ENCODE measurements around the gene NRBP1. TPM values are rescaled to one million over a fixed set of nuclear protein-coding genes. Genes with fewer than 3 reads are reported as not detected.

NRBP1 gene
- total RNA-seq, 3 donors from 2014 or later, result 68.4 to 104 (median 87.6) TPM

- no peak for TF ChIP-seq CTCF (IDR thresholded peaks at IDR 0.05)
- peak; percentile 96 to 98 (median 97) for DNase-seq
- intact Hi-C loops (cut with DNase I, micrococcal nuclease), result no loop called here
- Histone ChIP-seq H3K36me3 (ENCODE audit: low read depth) (peaks cover 6% of the 10 kb centered on the region), H3K9me3 (no peaks in the 10 kb centered on the region), H3K4me3 (peak within 1 kb of the TSS; percentile 44), H3K4me1 (ENCODE audit: low read depth) (peaks cover 19% of the 10 kb centered on the region)
- ATAC-seq, result peak; percentile 92
Measured at GRCh38 chr2:27380626-27381545, 47.5 kb upstream of the NRBP1 start, which contains the start of gene ZNF513. Gene ZNF513 (minus strand): TSS chr2:27380734. CDS start chr2:27380526, 208 bp downstream.

DNA sequence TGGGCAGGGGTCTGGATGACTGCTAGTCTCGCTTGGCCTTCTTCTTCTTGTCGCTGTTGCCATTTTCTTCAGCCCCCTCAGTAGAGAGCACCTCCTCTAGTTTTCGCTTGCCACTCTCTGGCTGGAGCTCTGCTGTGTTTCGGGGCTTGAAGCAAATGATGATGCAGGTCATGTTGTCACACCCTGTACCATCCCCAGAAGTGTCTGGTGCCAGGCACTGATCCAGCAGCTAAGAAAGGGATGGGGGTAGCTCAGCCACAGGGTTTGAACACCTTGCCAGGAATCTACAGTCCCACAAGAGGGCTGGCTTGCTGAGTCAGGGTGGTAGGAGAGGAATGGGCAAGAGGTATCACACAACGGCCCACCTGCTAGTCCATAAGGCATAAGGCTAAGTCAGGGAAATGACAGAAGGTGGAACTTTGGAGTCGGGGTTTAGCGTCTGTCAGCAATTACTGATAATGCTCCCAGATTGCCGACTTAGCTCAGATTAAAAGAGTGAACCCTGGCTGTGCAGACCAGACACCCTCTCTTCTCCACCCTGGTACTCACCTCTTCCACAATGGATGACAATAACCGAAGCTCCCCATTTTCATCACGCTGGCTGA is 46.8 kb upstream of the NRBP1 start:
- H3K4me3 ChIP-seq, result no peak overlapping the region
- no peak for TF ChIP-seq CTCF (IDR thresholded peaks at IDR 0.05)
- H3K36me3 ChIP-seq (ENCODE audit: low read depth), result peaks cover under 1% of the 10 kb centered on the region
- DNase-seq, result no peak
- peaks cover 19% of the 10 kb centered on the region for H3K4me1 ChIP-seq (ENCODE audit: low read depth)
- intact Hi-C loops (cut with DNase I, micrococcal nuclease), result no loop called here
- ATAC-seq, result no peak
- no peaks in the 10 kb centered on the region for H3K9me3 ChIP-seq

- no peak for DNase-seq
- Histone ChIP-seq H3K4me3 (no peak overlapping the region), H3K9me3 (no peaks in the 10 kb centered on the region), H3K36me3 (ENCODE audit: low read depth) (no peaks in the 10 kb centered on the region), H3K4me1 (ENCODE audit: low read depth) (no peaks in the 10 kb centered on the region)
- intact Hi-C loops (cut with DNase I, micrococcal nuclease), result no loop called here
- ATAC-seq, result no peak
- TF ChIP-seq CTCF (IDR thresholded peaks at IDR 0.05), result no peak
Measured at GRCh38 chr2:27390822-27391679, 37.4 kb upstream of the NRBP1 start.

DNA sequence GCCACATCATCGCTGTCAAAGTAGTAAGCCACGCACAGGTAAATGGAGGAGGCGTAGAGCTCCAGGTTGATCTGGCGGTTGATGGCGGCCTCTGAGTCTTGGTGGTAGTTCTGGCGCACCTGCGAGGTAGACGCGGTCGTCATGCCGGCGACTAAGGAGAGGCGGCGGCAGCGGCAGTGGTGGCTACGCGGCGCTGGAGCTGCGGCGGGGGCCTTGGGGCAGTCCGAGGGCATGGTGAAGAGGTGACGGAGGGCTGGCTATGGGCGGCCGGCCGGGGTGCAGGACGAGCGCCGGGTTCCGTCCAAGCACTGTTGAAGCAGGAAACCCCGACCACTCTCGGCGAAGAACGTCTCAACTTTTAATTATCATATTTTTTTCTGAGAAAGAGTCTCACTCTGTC is 35.2 kb upstream of the NRBP1 start:
- TF ChIP-seq CTCF (IDR thresholded peaks at IDR 0.05), result no peak
- DNase-seq (no peak), ATAC-seq (no peak)
- H3K36me3 ChIP-seq (ENCODE audit: low read depth), result no peaks in the 10 kb centered on the region
- intact Hi-C loops (cut with DNase I, micrococcal nuclease), result no loop called here
- no peaks in the 10 kb centered on the region for H3K9me3 ChIP-seq
- H3K4me1 ChIP-seq (ENCODE audit: low read depth), result no peaks in the 10 kb centered on the region
- H3K4me3 ChIP-seq, result no peak overlapping the region

DNA sequence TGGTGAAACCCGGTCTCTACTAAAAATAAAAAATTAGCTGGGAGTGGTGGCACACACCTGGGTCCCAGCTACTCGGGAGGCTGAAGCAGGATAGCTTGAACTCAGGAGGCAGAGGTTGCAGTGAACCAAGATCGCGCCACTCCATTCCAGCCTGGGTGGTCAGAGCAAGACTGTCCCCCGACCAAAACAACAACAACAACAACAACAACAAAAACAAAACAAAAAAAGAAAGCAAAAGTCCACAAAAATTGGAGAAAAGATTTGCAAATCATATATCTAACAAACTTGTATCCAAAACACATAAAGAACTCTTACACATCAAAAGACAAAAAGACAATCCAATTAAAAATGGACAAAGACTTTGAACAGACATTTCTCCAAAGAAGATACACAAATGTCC is 29.5 kb upstream of the NRBP1 start:
- intact Hi-C loops (cut with DNase I, micrococcal nuclease), result no loop called here
- Histone ChIP-seq H3K4me1 (ENCODE audit: low read depth) (no peaks in the 10 kb centered on the region), H3K4me3 (no peak overlapping the region), H3K9me3 (no peaks in the 10 kb centered on the region), H3K36me3 (ENCODE audit: low read depth) (no peaks in the 10 kb centered on the region)
- TF ChIP-seq CTCF (IDR thresholded peaks at IDR 0.05), result no peak
- ATAC-seq (no peak), DNase-seq (no peak)
